K562 (cell line): ENCODE results near the gene FGF22. TPM values are rescaled to one million over a fixed set of nuclear protein-coding genes. Genes with fewer than 3 reads are reported as not detected.

Experiments used
- ATAC-seq: fragments of 200-7000 bp; cut with Tn5 transposase; 3 replicates; pipeline ENCODE4 v1.9.1; 2020; ENCODE audit warnings: moderate library complexity
- BruUV-seq: library from RNA; stranded (reverse); fragments of 400-500 nt; replicated peaks from 2 replicates; lab custom pipeline; 2021; lab: Mats Ljungman, UMichigan
- CTCF ChIA-PET: fragments of 300-600 bp; formaldehyde crosslinking; extraction: SDS; loops from one replicate; lab custom pipeline; 2021; ENCODE audit warnings: low intra/inter-chr PET ratio; lab: Yijun Ruan, JAX
- POLR2A ChIA-PET: fragments of 300-600, 350-650 bp; sonication (Branson Sonifier 250); formaldehyde crosslinking; extraction: SDS; loops from one replicate; lab custom pipeline; 2021; ENCODE audit warnings: antibody characterized with exemption, inconsistent platforms; lab: Yijun Ruan, JAX
- DNase-seq, 4 experiments: peaks; one replicate each; pipeline versions ENCODE4 v3.0.0 to v3.0.0-alpha.2; 2011 to 2018; ENCODE audit warnings: low spot score in 3 of 4, mixed read lengths in 3 of 4; ENCODE audit errors: extremely low read depth in 1 of 4
- FAIRE-seq: peaks from 2 replicates; lab custom pipeline; 2011; peaks lifted over from hg19 to GRCh38; lab: Jason Lieb, UNC
- H2AFZ ChIP-seq: 2 replicates; pipeline ENCODE4 v1.6.0; 2011; ENCODE audit warnings: low read depth, low read length, control low read depth, inconsistent platforms
- H3K27ac ChIP-seq: fragments of 200-600 bp; 3 replicates; pipeline ENCODE4 v1.8.0; 2011; ENCODE audit warnings: low read depth, mild to moderate bottlenecking, control low read depth, inconsistent platforms, low read length, moderate library complexity, mixed read lengths; ENCODE audit errors: extremely low read depth
- H3K27me3 ChIP-seq, 2 experiments: fragments of 300-600 bp in 1 of 2; 2 replicates in 1 of 2; 3 replicates in 1 of 2; pipeline versions ENCODE4 v1.6.0 to v1.8.0; 2011; ENCODE audit warnings: inconsistent platforms in 2 of 2, low read length in 2 of 2, mild to moderate bottlenecking in 1 of 2, mixed read lengths in 1 of 2, moderate library complexity in 1 of 2; ENCODE audit not compliant: control insufficient read depth in 2 of 2, insufficient read depth in 2 of 2
- H3K36me3 ChIP-seq: fragments of 300-600 bp; 3 replicates; pipeline ENCODE4 v1.8.0; 2011; ENCODE audit warnings: mild to moderate bottlenecking, low read length, inconsistent platforms; ENCODE audit not compliant: control insufficient read depth, insufficient read depth
- H3K4me1 ChIP-seq, 2 experiments: fragments of 200-600 bp in 1 of 2; replicated peaks in 1 of 2; 2 replicates in 1 of 2; 3 replicates in 1 of 2; pipeline versions ENCODE4 v1.5.1 to v1.8.0; 2011; ENCODE audit warnings: inconsistent platforms in 2 of 2, low read length in 2 of 2, mild to moderate bottlenecking in 1 of 2, mixed read lengths in 1 of 2, moderate library complexity in 1 of 2; ENCODE audit not compliant: control insufficient read depth in 2 of 2, insufficient read depth in 2 of 2
- H3K4me2 ChIP-seq: 2 replicates; pipeline ENCODE4 v1.6.1; 2011; ENCODE audit warnings: low read length, control low read depth, inconsistent platforms, mixed read lengths; ENCODE audit not compliant: insufficient read depth
- H3K4me3 ChIP-seq: fragments of 200-600 bp; sonication (generic), shearing (Covaris generic); 2 replicates; pipeline ENCODE4 v1.5.1; 2016; ENCODE audit warnings: control low read depth, inconsistent platforms
- H3K79me2 ChIP-seq: fragments of 200-600 bp; 3 replicates; pipeline ENCODE4 v1.8.0; 2011; ENCODE audit warnings: low read length, inconsistent platforms; ENCODE audit not compliant: control insufficient read depth, insufficient read depth
- H3K9ac ChIP-seq, 2 experiments: 2 replicates each; pipeline versions ENCODE4 v1.6.0 to v1.6.1; 2011; ENCODE audit warnings: low read depth in 2 of 2, low read length in 2 of 2, control low read depth in 1 of 2, inconsistent platforms in 1 of 2, mild to moderate bottlenecking in 1 of 2, mixed read lengths in 1 of 2; ENCODE audit not compliant: insufficient read depth in 1 of 2
- H3K9me1 ChIP-seq: one replicate; pipeline ENCODE4 v1.6.0; 2011; ENCODE audit warnings: inconsistent platforms, mild to moderate bottlenecking, low read length, moderate library complexity; ENCODE audit not compliant: control insufficient read depth, insufficient read depth
- H3K9me3 ChIP-seq: replicated peaks from 2 replicates; pipeline ENCODE4 v1.5.1; 2011; ENCODE audit warnings: low read depth, low read length, inconsistent platforms; ENCODE audit not compliant: control insufficient read depth, insufficient read depth
- H4K20me1 ChIP-seq: replicated peaks from 2 replicates; pipeline ENCODE4 v1.6.1; 2011; ENCODE audit warnings: low read length, inconsistent platforms, mixed read lengths; ENCODE audit not compliant: control insufficient read depth, insufficient read depth
- ELF1 ChIP-seq: fragments of 200-800 bp; sonication (Bioruptor generic); IDR thresholded peaks from 2 replicates; pipeline ENCODE4 v1.6.1; 2016; ENCODE audit warnings: missing genetic modification characterization, missing compliant biosample characterization
- ETS2 ChIP-seq: IDR thresholded peaks from 2 replicates; pipeline ENCODE4 v1.6.1; 2016; ENCODE audit warnings: borderline replicate concordance, missing genetic modification characterization, mild to moderate bottlenecking, moderate library complexity, missing compliant biosample characterization; ENCODE audit not compliant: poor library complexity, severe bottlenecking
- PHF21A ChIP-seq: fragments of 450-650 bp; IDR thresholded peaks from 2 replicates; pipeline ENCODE4 v1.6.1; 2017; ENCODE audit warnings: low read depth, borderline replicate concordance
- SMAD1 ChIP-seq: fragments of 150-350 bp; IDR thresholded peaks from 2 replicates; pipeline ENCODE4 v1.6.1; 2014; ENCODE audit warnings: low read length, low read depth; ENCODE audit not compliant: partially characterized antibody
- SP1 ChIP-seq: sonication (generic); formaldehyde crosslinking; IDR thresholded peaks from 2 replicates; pipeline ENCODE4 v1.8.1; 2022; ENCODE audit warnings: mild to moderate bottlenecking, missing genetic modification reagents
- TOE1 ChIP-seq, 2 experiments: fragments of 450-650 bp in 1 of 2; sonication (generic) in 1 of 2; formaldehyde crosslinking in 1 of 2; IDR thresholded peaks; 2 replicates each; pipeline versions ENCODE4 v1.7.1 to v1.8.0; 2016 to 2022; ENCODE audit warnings: borderline replicate concordance in 2 of 2, mild to moderate bottlenecking in 2 of 2, antibody characterized with exemption in 1 of 2, inconsistent platforms in 1 of 2, low read depth in 1 of 2, missing genetic modification reagents in 1 of 2, moderate library complexity in 1 of 2
- ZFP36 ChIP-seq: fragments of 150-350 bp; IDR thresholded peaks from 2 replicates; pipeline ENCODE4 v1.6.1; 2018; ENCODE audit warnings: low read length, low read depth; ENCODE audit not compliant: partially characterized antibody
- ZNF121 ChIP-seq: sonication (generic); formaldehyde crosslinking; conservative IDR thresholded peaks from 2 replicates; pipeline ENCODE4 v1.8.0; 2022; ENCODE audit warnings: missing genetic modification reagents
- ZNF253 ChIP-seq: fragments of 250-450 bp; sonication (Bioruptor Pico); conservative IDR thresholded peaks from 2 replicates; pipeline ENCODE4 v1.6.1; 2021; ENCODE audit warnings: mild to moderate bottlenecking
- WGBS: fragments of 100-300 bp; shearing (Covaris generic); methylation state at CpG from one replicate; pipeline ENCODE4 v1.1.6; 2016; ENCODE audit warnings: low coverage, mixed read lengths; ENCODE audit not compliant: insufficient coverage; ENCODE audit errors: missing lambda C conversion rate; 5-methylcytosine and 5-hydroxymethylcytosine counted together
- in situ Hi-C: fragments of 300-500 bp; cut with MboI; formaldehyde crosslinking; loops from 4 replicates; pipeline ENCODE4 v1.15.0; 2018; ENCODE audit warnings: inconsistent platforms, mixed read lengths
- intact Hi-C: fragments of 100-400 bp; cut with micrococcal nuclease; formaldehyde crosslinking; loops from 2 replicates; pipeline ENCODE4 v1.14.2; 2022
- polyA plus RNA-seq, 8 experiments: library from polyadenylated mRNA; depleted of rRNA in 4 of 8; stranded (reverse) in 5 of 8; unstranded in 3 of 8; fragments of >200 nt; fragmentation: Nextera tagmentation in 2 of 8; fragmentation: Illumina TruSeq in 1 of 8; extraction: Ambion mirVana in 2 of 8; extraction: Trizol in 1 of 8; gene quantifications; 2 replicates each; pipeline versions ENCODE4 v1.2.1 to v1.2.3, GENCODE V29; 2011 to 2014; ENCODE audit warnings: inconsistent platforms in 1 of 8, missing spikeins in 1 of 8
- total RNA-seq, 7 experiments: library from RNA; depleted of rRNA in 6 of 7; stranded (reverse); fragments of >200 nt in 6 of 7; fragmentation: Illumina TruSeq in 2 of 7; extraction: Trizol in 2 of 7; gene quantifications; 2 replicates each; pipeline versions ENCODE4 v1.2.1 to v1.2.3, GENCODE V29; 2011 to 2021; ENCODE audit warnings: low replicate concordance in 1 of 7
- TF ChIP-seq, protein P1 (sequence below): sonication (generic); formaldehyde crosslinking; IDR thresholded peaks from 2 replicates; pipeline ENCODE4 v1.8.0; 2022; ENCODE audit warnings: missing genetic modification reagents, mild to moderate bottlenecking, moderate library complexity, borderline replicate concordance

FGF22 gene
- total and polyA plus RNA-seq, 9 of the 15 experiments (the other 6 are each of a cell fraction or from before 2014, with no cell fraction given), result 0.14 to 2.2 (median 0.86) TPM; not detected in 4

- TF ChIP-seq, protein P1, sequence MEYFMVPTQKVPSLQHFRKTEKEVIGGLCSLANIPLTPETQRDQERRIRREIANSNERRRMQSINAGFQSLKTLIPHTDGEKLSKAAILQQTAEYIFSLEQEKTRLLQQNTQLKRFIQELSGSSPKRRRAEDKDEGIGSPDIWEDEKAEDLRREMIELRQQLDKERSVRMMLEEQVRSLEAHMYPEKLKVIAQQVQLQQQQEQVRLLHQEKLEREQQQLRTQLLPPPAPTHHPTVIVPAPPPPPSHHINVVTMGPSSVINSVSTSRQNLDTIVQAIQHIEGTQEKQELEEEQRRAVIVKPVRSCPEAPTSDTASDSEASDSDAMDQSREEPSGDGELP (CRISPR knock-in tag), result 0 out of 2 replicates have a peak, but pooled peaks have one; percentile 25
- TF ChIP-seq ZFP36 (peak; percentile 85), SMAD1 (no peak), PHF21A (no peak), TOE1 (IDR thresholded peaks at IDR 0.05; ENCODE audit: borderline replicate concordance) (no peak), TOE1 (CRISPR knock-in tag; IDR thresholded peaks at IDR 0.05; ENCODE audit: borderline replicate concordance, low read depth) (no peak), ELF1 (tag) (no peak), ZNF253 (no peak)
Measured at GRCh38 chr19:687569-688166, 48.0 kb downstream of the FGF22 start (continued).

DNA sequence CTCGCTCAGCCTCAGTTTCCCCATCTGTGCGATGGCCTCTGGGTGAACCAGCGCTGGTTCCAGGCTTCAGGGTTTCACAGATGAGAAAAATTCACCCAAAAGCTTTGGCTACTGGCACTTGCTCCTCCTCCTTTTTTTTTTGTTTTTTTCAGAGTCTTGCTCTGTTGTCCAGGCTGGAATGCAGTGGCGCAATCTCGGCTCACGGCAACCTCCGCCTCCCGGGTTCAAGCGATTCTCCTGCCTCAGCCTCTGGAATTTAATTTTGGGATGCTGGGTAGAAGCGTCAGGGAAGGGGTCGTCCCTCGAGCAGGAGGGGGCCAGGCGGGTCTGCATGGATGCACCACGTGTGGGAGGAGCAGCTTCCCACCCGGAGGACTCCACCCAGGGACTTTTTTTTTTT is 48.5 kb downstream of the FGF22 start:
- H3K9me3 ChIP-seq, result no peaks in the 10 kb centered on the region
- CTCF ChIA-PET, result no interaction called here
- DNase-seq, result no peak

More for the DNA sequence above, 48.5 kb downstream of the FGF22 start:
- H3K79me2 ChIP-seq, result no peaks in the 10 kb centered on the region
- no peak overlapping the region for H3K9ac ChIP-seq
- intact Hi-C loops (no loop called here), in situ Hi-C loops (no loop called here)
- H3K4me2 ChIP-seq, result no peak overlapping the region
- 31% methylated on average over 12 of the region's 15 CpGs for whole genome bisulfite sequencing
- no peak overlapping the region for H2AFZ ChIP-seq
- H3K4me3 ChIP-seq, result no peak overlapping the region
- no peak for ATAC-seq
- H4K20me1 ChIP-seq, result no peaks in the 10 kb centered on the region
- no peaks in the 10 kb centered on the region for H3K9me1 ChIP-seq
- no TSS peak for BruUV-seq
- POLR2A ChIA-PET, result interaction anchor here (0.8 kb wide), 1 partner anchor 14 kb away, joined by 3 read pairs; no protein-coding TSS in a partner anchor
- no peaks in the 10 kb centered on the region for H3K27me3 ChIP-seq
- FAIRE-seq, result no peak
- no peaks in the 10 kb centered on the region for H3K36me3 ChIP-seq
- H3K27ac ChIP-seq, result no peak overlapping the region
- TF ChIP-seq ZNF121 (CRISPR knock-in tag) (peak; percentile 73), SP1 (CRISPR knock-in tag) (no peak), ETS2 (tag) (no peak)
- peaks cover 0 to 35% of the 10 kb centered on the region in 2 experiments; a peak in 2 of 5 replicates for H3K4me1 ChIP-seq
